ENCODE results near the gene CASP2. TPM values are rescaled to one million over a fixed set of nuclear protein-coding genes. Genes with fewer than 3 reads are reported as not detected.
"Not testable (repeated sequence)": the region's sequence is repeated elsewhere in the genome, so short reads cannot be mapped to it uniquely, and the experiment has no call there.

The CASP2 gene
- total RNA-seq, 2 donors from 2014 or later, result 5.2 to 7.6 TPM

DNA sequence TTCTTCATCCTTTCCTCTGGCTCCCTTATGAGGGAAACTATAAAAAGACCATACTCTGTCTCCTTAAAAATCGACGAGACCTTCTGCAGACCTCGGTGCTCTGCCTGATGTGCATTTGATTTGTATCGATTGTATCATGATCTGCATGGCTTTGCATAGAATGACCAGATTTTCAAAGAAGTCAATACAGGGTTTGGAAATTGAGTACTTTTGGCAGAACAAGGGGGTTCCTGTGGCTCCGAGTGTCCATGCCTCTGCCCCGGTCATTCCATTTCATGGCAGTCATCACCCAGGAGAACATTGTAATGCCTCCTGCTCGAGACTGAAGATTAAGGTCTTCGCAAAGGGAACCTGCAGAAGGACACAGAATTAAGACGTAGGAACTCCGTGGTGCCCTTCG, 685 bp downstream of the CASP2 start:
- peak overlapping the region; percentile 93 to 94 for H3K4me3 ChIP-seq
- no peaks in the 10 kb centered on the region for H3K9me3 ChIP-seq
- H3K27ac ChIP-seq, result peak overlapping the region; percentile 87 to 90
- DNase-seq (ENCODE audit: low spot score), result no peak
- H3K4me1 ChIP-seq, result peaks cover 0 to 41% of the 10 kb centered on the region in 2 donors
- TF ChIP-seq, protein P1, sequence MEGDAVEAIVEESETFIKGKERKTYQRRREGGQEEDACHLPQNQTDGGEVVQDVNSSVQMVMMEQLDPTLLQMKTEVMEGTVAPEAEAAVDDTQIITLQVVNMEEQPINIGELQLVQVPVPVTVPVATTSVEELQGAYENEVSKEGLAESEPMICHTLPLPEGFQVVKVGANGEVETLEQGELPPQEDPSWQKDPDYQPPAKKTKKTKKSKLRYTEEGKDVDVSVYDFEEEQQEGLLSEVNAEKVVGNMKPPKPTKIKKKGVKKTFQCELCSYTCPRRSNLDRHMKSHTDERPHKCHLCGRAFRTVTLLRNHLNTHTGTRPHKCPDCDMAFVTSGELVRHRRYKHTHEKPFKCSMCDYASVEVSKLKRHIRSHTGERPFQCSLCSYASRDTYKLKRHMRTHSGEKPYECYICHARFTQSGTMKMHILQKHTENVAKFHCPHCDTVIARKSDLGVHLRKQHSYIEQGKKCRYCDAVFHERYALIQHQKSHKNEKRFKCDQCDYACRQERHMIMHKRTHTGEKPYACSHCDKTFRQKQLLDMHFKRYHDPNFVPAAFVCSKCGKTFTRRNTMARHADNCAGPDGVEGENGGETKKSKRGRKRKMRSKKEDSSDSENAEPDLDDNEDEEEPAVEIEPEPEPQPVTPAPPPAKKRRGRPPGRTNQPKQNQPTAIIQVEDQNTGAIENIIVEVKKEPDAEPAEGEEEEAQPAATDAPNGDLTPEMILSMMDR (IDR thresholded peaks at IDR 0.05), result no peak
- peaks cover 19% of the 10 kb centered on the region for H3K36me3 ChIP-seq
- H3K27me3 ChIP-seq, result no peaks in the 10 kb centered on the region

DNA sequence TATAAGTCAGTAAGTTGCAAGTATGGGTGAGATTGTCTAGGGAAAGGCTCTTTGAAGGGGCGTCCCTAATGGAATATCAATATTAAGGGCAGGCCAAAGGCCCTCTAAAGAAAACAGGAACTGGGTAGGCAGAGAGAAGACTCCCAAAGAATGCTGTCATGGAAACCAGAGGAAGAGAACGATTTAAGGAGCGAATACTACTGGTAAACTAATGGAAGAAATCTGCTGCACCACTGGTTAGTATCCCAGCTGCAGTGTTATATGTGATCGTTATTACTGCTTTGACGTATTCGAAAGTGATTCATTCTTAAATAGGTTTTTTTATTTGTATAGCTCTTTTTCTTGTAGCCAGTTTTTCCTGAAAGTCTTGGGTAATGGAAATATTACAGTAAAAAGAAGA, 1.3 kb downstream of the CASP2 start:
- no peaks in the 10 kb centered on the region for H3K27me3 ChIP-seq
- TF ChIP-seq, protein P1 (IDR thresholded peaks at IDR 0.05), result no peak
- peaks cover 0 to 35% of the 10 kb centered on the region in 2 donors for H3K4me1 ChIP-seq
- peak overlapping the region; percentile 87 to 90 for H3K27ac ChIP-seq
- DNase-seq (ENCODE audit: low spot score), result no peak
- peak overlapping the region; percentile 93 to 94 for H3K4me3 ChIP-seq
- H3K36me3 ChIP-seq, result peaks cover 25% of the 10 kb centered on the region
- H3K9me3 ChIP-seq, result no peaks in the 10 kb centered on the region

- Histone ChIP-seq H3K27ac (peak overlapping the region in 1 of 2 donors; percentile 90), H3K36me3 (peaks cover 30% of the 10 kb centered on the region), H3K4me1 (peaks cover 0 to 34% of the 10 kb centered on the region in 2 donors)
- not testable (repeated sequence) for H3K9me3 ChIP-seq; H3K4me3 ChIP-seq; H3K27me3 ChIP-seq; DNase-seq (ENCODE audit: low spot score)
These were observed 1.7 kb downstream of the CASP2 start for GRCh38 chr7:143289888-143290287.

- H3K4me3 ChIP-seq, result no peak overlapping the region
- no peak overlapping the region for H3K27ac ChIP-seq
- peaks cover 0 to 34% of the 10 kb centered on the region in 2 donors for H3K4me1 ChIP-seq
- no peaks in the 10 kb centered on the region for H3K9me3 ChIP-seq
- peaks cover 34% of the 10 kb centered on the region for H3K36me3 ChIP-seq
- H3K27me3 ChIP-seq, result no peaks in the 10 kb centered on the region
- TF ChIP-seq, protein P1 (IDR thresholded peaks at IDR 0.05), result no peak
- DNase-seq (ENCODE audit: low spot score), result no peak
These were observed 2.1 kb downstream of the CASP2 start for GRCh38 chr7:143290293-143290692.

DNA sequence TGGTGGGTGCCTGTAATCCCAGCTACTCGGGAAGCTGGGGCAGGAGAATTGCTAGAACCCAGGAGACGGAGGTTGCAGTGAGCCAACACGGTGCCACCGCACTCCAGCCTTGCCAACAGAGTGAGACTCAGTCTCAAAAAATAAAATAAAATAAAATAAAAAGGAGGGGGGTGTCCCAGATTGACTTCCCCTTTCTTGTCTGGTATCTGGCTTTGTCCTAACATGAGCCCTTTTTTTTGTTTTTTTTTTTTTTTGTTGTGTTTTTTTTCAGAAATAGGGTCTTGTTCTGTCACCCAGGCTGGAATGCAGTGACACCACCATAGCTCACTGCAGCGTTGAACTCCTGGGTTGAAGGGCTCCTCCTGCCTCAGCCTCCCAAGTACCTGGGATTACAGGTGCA, 4.7 kb downstream of the CASP2 start:
- DNase-seq (ENCODE audit: low spot score), result no peak
- H3K27me3 ChIP-seq, result no peaks in the 10 kb centered on the region
- H3K9me3 ChIP-seq, result no peaks in the 10 kb centered on the region
- H3K4me3 ChIP-seq, result no peak overlapping the region
- H3K27ac ChIP-seq, result no peak overlapping the region
- TF ChIP-seq, protein P1 (IDR thresholded peaks at IDR 0.05), result no peak
- H3K4me1 ChIP-seq, result peaks cover 0 to 34% of the 10 kb centered on the region in 2 donors
- peaks cover 55% of the 10 kb centered on the region for H3K36me3 ChIP-seq

DNA sequence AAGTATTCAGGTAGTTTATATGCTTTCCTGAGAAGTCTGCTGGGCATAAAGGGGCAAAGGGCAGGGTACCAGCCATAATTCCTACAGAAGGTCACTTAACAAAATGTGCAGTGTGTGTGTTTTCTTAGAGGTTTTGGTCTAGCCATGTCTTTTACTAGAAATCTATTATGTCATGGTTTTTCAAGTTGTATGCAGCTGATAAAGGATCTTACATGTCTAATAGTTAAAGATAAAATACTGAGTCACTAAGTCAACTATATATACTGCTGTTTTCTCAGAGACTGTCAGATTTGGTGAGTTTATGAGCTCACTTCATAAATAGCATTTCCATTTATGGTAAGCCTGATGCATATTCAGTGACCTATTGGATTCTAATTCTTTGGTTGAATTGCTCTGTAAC, 7.7 kb downstream of the CASP2 start:
- DNase-seq (ENCODE audit: low spot score), result no peak
- Histone ChIP-seq H3K9me3 (no peaks in the 10 kb centered on the region), H3K4me1 (peaks cover 0 to 29% of the 10 kb centered on the region in 2 donors), H3K27me3 (no peaks in the 10 kb centered on the region), H3K36me3 (peaks cover 82% of the 10 kb centered on the region), H3K4me3 (no peak overlapping the region), H3K27ac (no peak overlapping the region)
- TF ChIP-seq, protein P1 (IDR thresholded peaks at IDR 0.05), result no peak
